GM18907 (cell line): ENCODE data around the gene TIGD2.

Experiments used
- ATAC-seq: cut with Tn5 transposase; IDR thresholded peaks from one replicate; pipeline ENCODE4 v1.9.1; 2021; ENCODE audit warnings: mild to moderate bottlenecking, moderate library complexity; ENCODE audit not compliant: unreplicated experiment

TIGD2 gene

DNA sequence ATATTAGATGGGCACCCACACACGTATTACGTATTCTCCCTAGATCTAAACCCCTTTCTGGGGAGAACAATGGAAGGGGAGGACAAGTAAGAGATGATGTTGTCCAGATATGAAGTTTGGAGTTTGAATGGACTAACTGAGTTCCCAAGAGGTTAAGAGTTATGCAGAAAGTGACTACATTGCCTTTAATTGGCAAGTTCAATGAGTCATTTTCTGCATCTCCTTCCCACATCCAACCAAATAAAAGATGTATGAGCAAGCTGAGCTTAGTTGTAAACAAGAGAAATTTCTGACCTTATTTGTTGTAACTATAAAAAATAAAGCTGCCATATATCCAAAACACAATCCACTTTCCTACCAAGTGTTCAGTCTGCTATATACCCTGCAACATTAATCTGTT lies 50.5 kb downstream of the TIGD2 start:
- no peak for ATAC-seq

DNA sequence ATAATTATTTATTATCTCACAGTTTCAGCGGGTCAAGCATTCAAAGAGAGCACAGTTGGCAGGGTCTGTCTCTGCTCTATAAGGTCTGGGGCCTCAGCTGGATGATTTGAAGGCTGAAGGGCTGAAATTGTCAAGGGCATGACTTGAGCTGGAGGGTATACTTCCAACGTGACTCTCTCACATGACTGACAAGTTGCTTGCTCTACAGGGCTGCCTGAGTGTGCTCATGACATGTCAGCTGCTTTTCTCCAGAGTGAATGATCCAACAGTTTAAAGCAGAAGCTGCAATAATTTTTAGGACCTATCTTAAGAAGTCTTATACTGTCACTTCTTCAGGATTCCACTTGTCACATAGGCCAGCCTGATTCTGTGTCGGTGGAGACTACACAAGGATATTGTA lies 51.2 kb downstream of the TIGD2 start:
- no peak for ATAC-seq

DNA sequence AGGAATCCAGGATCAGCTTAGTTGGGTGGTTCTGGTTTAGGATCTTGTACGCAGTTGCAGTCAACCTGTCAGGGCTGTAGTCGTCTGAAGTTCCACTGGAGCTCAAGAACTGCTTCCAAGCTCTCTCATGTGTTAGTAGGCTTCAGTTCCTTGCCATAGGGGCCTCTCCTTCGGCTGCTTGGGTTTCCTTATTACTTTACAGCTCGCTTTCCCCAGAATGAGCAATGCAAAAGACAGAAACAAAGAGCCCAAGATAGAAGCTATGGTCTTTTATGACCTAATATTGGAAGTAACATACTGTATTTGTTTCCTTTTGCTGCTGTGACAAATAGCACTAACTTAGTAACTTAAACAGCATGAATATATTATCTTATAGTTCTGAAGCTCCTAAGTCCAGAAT lies 51.7 kb downstream of the TIGD2 start:
- ATAC-seq = no peak

DNA sequence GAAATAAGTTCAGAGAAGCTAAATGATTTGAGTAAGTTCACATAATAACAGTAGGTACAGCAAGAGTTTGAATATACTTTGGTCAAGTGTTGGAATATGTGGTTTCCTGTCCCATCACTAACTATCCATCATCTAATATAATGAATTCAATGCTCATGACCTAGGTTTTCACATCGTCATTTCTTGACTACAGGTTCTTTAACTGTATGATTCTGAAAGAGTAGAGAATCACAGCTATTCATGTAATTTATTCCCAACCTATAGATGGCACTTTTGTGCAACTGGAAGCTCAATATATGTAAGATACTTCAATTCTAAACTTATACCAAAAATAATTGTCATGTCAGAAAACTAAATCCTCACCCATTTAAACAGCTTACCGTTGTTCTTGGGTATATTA lies 53.1 kb downstream of the TIGD2 start:
- no peak for ATAC-seq
